ENCODE results near the gene PDE3B. TPM values are rescaled to one million over a fixed set of nuclear protein-coding genes. Genes with fewer than 3 reads are reported as not detected.

The PDE3B gene
- total RNA-seq, 6 experiments from 2014 or later, result 14.9 to 47.1 (median 28.8) TPM

DNA sequence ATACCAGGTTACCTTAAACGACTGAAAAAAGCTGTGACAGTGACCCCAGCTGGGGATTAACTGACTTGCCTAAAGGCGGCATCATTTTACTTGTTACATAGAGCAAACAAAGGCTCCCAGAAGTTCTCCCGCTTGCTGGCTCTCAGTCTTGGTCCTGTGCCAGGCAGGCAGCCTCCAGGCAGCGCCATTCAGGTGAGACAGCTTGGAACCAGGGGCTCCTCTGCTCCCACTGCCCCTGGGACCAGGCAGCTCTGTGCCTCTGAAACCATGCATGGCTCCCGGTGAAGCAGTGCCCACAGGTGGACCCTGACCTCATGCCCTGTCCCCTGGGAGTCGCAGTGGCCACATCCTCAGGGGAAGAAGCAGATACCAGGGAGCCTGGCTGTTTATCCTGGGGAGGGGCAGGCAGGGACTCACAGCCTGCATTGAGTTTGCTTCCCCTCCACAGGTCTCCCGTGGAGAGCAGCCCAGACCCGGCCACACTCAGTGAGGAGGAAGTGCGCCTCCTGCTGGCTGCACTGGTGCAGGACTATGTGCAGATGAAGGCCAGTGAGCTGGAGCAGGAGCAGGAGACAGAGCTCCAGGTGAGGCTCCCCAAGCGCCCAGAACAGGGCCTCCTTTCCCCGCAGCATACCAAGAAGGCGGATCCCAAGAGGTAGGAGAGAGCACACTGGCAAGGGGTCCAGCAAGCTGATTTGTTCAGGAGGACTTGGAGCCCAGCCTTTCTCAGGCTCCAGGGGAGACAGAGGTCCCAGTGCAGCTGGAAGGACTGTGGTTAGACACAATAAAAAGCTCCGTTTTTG is 264.0 kb downstream of the PDE3B start:
- TF ChIP-seq, protein P1, sequence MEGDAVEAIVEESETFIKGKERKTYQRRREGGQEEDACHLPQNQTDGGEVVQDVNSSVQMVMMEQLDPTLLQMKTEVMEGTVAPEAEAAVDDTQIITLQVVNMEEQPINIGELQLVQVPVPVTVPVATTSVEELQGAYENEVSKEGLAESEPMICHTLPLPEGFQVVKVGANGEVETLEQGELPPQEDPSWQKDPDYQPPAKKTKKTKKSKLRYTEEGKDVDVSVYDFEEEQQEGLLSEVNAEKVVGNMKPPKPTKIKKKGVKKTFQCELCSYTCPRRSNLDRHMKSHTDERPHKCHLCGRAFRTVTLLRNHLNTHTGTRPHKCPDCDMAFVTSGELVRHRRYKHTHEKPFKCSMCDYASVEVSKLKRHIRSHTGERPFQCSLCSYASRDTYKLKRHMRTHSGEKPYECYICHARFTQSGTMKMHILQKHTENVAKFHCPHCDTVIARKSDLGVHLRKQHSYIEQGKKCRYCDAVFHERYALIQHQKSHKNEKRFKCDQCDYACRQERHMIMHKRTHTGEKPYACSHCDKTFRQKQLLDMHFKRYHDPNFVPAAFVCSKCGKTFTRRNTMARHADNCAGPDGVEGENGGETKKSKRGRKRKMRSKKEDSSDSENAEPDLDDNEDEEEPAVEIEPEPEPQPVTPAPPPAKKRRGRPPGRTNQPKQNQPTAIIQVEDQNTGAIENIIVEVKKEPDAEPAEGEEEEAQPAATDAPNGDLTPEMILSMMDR (IDR thresholded peaks at IDR 0.05), result peak; percentile 70 to 81 (median 77)
- no peak for TF ChIP-seq POLR2A (IDR thresholded peaks at IDR 0.05)
- 10% methylated on average over 3 of the region's 13 CpGs for WGBS (ENCODE audit: insufficient coverage, low coverage, low lambda C conversion rate, missing lambda C conversion rate)
- H3K36me3 ChIP-seq, result no peaks in the 10 kb centered on the region

DNA sequence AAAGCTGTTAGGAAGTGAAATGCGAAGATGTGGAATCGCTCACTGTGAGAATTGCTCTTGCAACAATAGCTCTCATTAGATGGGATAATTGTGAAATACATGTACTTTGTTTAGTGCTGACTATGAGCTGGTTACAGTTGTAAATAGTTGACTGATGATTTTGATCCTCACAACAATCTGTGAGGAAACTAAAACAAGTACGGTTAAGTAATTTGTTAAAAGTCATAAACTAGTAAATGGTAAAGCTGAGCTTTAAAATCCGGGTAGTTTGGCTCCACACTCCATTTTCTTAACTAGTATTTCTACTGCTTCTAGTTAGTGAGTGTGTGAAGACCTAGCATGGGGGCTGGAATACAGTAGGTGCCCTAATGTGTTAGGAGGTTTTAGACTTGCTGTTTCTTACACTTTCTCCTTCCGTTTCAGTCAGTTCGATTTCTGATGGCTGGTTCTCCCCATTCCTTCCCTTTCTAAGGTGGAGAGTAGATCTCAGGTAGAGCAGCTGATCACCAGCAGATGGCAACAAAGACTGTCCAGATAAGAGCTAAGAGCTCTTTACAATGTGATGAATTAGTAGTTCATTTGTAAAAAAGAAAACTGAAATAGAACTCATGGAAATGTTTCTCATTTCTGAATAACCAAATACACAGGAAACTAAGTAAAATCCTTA is 264.7 kb downstream of the PDE3B start:
- intact Hi-C loops (cut with DNase I), result loop anchor here (10.0 kb wide), 2 partner anchors 114 to 374 kb away; no protein-coding TSS in a partner anchor
- no peak overlapping the region for H3K4me3 ChIP-seq
- ATAC-seq (peak; percentile 43 to 70 (median 58)), DNase-seq (peak in 2 of 3 donors; percentile 16 to 46)
- H3K27ac ChIP-seq, result no peak overlapping the region
- TF ChIP-seq, protein P1 (IDR thresholded peaks at IDR 0.05), result peak; percentile 57 to 74 (median 65)
- no peak for TF ChIP-seq POLR2A (IDR thresholded peaks at IDR 0.05)
- 19% methylated on average over 6 of the region's 6 CpGs for WGBS (ENCODE audit: insufficient coverage, low coverage, low lambda C conversion rate, missing lambda C conversion rate)
- no peaks in the 10 kb centered on the region for H3K9me3 ChIP-seq
- H3K27me3 ChIP-seq, result no peaks in the 10 kb centered on the region
- H3K36me3 ChIP-seq, result no peaks in the 10 kb centered on the region
- peaks cover 0 to 13% (median 3%) of the 10 kb centered on the region in 4 donors for H3K4me1 ChIP-seq

More for the DNA sequence above, 264.0 kb downstream of the PDE3B start:
- peak; percentile 67 to 83 (median 72) for ATAC-seq
- Histone ChIP-seq H3K27me3 (no peaks in the 10 kb centered on the region), H3K27ac (no peak overlapping the region), H3K4me1 (peaks cover 0 to 13% (median 3%) of the 10 kb centered on the region in 4 donors), H3K9me3 (no peaks in the 10 kb centered on the region), H3K4me3 (peak overlapping the region in 1 of 3 donors; percentile 8)
- intact Hi-C loops (cut with DNase I), result loop anchor here (10.0 kb wide), 2 partner anchors 113 to 373 kb away; no protein-coding TSS in a partner anchor
- peak; percentile 77 to 85 (median 78) for DNase-seq

DNA sequence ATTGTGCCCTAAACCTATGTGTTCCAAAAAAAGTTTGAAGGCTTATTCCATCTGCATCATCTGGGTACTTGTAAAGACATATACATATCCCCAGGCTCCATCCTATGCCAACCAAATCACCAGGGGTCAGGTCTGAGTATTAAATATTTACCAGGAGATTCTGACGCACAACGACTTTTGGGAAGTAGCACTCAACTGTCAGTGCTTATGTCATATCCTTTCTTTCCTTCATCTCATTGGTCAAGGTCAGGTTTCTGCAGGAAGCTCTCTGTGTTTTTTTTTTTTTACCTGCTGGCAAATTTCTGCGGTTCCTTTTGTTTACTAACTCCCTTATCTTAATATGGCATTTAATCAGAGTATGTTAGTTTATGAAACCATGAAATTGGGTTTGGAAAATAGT is 270.9 kb downstream of the PDE3B start:
- Histone ChIP-seq H3K4me3 (no peak overlapping the region), H3K27me3 (no peaks in the 10 kb centered on the region), H3K27ac (no peak overlapping the region), H3K9me3 (no peaks in the 10 kb centered on the region), H3K36me3 (no peaks in the 10 kb centered on the region), H3K4me1 (no peaks in the 10 kb centered on the region)
- 50% methylated on average over 3 of the region's 3 CpGs for WGBS (ENCODE audit: insufficient coverage, low coverage, low lambda C conversion rate, missing lambda C conversion rate)
- DNase-seq (no peak), ATAC-seq (no peak)
- intact Hi-C loops (cut with DNase I), result loop anchor here in 1 of 2 donors (10.0 kb wide), 1 partner anchor 160 kb away; the partner anchor contains the start of gene CALCB
- no peak for TF ChIP-seq POLR2A (IDR thresholded peaks at IDR 0.05)
- TF ChIP-seq, protein P1 (IDR thresholded peaks at IDR 0.05), result no peak

DNA sequence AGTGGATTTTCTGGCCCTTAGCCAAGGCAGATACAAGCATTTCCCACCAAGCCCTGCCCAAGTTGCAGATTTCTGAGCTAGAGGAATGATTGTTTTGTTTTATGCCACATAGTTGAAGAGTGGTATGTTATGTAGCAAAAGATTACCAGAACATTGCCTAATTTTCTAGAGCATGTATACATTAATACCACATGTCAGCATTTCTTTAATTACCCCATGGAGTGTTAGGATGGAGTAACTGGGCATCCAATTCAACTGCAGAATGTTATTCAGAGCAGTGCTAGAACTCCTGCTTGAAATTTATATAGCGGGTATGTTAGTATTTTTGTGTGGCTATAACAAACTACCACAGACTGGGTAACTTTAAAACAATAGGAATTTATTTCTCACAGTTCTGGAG is 272.8 kb downstream of the PDE3B start:
- DNase-seq (no peak), ATAC-seq (no peak)
- Histone ChIP-seq H3K4me3 (no peak overlapping the region), H3K27ac (no peak overlapping the region), H3K4me1 (no peaks in the 10 kb centered on the region), H3K27me3 (no peaks in the 10 kb centered on the region), H3K36me3 (no peaks in the 10 kb centered on the region), H3K9me3 (no peaks in the 10 kb centered on the region)
- TF ChIP-seq, protein P1 (IDR thresholded peaks at IDR 0.05), result no peak
- TF ChIP-seq POLR2A (IDR thresholded peaks at IDR 0.05), result no peak
- intact Hi-C loops (cut with DNase I), result loop anchor here in 1 of 2 donors (10.0 kb wide), 1 partner anchor 158 kb away; the partner anchor contains the start of gene CALCB
- 100% methylated on average over 1 of the region's 1 CpG for WGBS (ENCODE audit: insufficient coverage, low coverage, low lambda C conversion rate, missing lambda C conversion rate)

Small RNA genes lying within 50 kb of the gene (small RNA-seq; reads per million reads assigned to genes)
- gene CALCP, result 0 reads per million in 2 experiments

Other genes with a start within 250 kb of the PDE3B start
- gene COPB1, start 144.0 kb upstream of the PDE3B start, total RNA-seq, result 10 to 100 TPM; 39.1 to 77.8 (median 56.6) TPM
- 10 to 100 TPM; 69.4 to 95.1 (median 90.7) TPM for gene PSMA1, start 123.4 kb upstream of the PDE3B start, total RNA-seq
- 10 to 100 TPM in 1 of 6 experiments, 1 to 10 TPM in 5; 4.3 to 11.6 (median 6.3) TPM for gene CYP2R1, start 248.4 kb downstream of the PDE3B start, total RNA-seq